ENCODE data around the gene TCF4. TPM values are rescaled to one million over a fixed set of nuclear protein-coding genes. Genes with fewer than 3 reads are reported as not detected.

Gene TCF4
- total and polyA plus RNA-seq, 4 donors = 4.3 to 15.3 (median 11.5) TPM

DNA sequence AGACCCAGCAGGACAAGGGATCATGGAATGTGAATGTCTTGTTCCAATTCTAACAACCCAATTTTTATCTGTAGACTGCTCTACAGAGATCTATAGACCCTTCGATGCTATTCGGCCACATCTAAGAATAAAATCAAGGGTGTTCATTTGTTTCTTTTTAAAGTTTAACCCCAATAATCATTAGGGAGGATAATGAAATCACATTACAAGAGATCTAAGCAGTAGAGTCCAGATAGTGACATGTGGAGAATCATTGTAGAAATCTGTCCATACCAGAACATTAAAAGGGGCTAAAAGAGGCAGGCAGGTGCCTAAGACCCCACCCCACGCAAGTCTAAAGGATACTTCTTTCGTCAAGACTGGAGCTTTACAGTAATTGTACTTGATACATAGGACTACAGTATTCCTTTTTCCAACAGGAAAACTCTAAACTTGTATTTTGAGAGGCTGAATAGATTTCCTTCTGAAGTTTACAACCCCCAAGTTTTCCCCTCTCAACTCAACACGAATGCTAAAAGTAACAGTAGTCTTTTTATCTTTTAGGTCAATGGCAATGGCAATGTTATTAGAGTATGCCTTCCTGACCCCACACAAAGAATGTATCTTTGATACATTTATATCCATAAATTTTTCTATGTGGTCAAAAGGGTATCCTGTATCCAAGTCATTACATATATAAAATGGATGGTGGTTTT is 183.7 kb downstream of the TCF4 start:
- Histone ChIP-seq H3K36me3 (ENCODE audit: control insufficient read depth in 4 of 4, insufficient read depth in 3 of 4, low read depth in 1 of 4, low read length in 3 of 4) (no peaks in the 10 kb centered on the region), H3K27ac (ENCODE audit: low read depth in 1 of 2, low read length in 2 of 2) (no peak overlapping the region), H3K9me3 (ENCODE audit: control insufficient read depth in 4 of 4, low read length in 3 of 4) (no peaks in the 10 kb centered on the region), H3K27me3 (ENCODE audit: control insufficient read depth in 4 of 4, insufficient read depth in 4 of 4, low read length in 3 of 4) (peaks cover 0 to 3% (median 0%) of the 10 kb centered on the region in 4 donors), H3K9ac (ENCODE audit: low read depth in 1 of 2, low read length in 2 of 2) (no peak overlapping the region), H3K4me3 (ENCODE audit: low read depth in 1 of 3, low read length in 3 of 3) (no peak overlapping the region), H3K4me1 (ENCODE audit: control insufficient read depth in 4 of 4, insufficient read depth in 4 of 4, low read length in 3 of 4) (no peaks in the 10 kb centered on the region)
- WGBS = 88% methylated on average over 5 of the region's 5 CpGs
- DNase-seq (ENCODE audit: low spot score) = no peak
- TF ChIP-seq HNF4A (conservative IDR thresholded peaks at IDR 0.05) = no peak
- no peak for TF ChIP-seq NR2F2 (IDR thresholded peaks at IDR 0.05)
- TF ChIP-seq, protein P1, sequence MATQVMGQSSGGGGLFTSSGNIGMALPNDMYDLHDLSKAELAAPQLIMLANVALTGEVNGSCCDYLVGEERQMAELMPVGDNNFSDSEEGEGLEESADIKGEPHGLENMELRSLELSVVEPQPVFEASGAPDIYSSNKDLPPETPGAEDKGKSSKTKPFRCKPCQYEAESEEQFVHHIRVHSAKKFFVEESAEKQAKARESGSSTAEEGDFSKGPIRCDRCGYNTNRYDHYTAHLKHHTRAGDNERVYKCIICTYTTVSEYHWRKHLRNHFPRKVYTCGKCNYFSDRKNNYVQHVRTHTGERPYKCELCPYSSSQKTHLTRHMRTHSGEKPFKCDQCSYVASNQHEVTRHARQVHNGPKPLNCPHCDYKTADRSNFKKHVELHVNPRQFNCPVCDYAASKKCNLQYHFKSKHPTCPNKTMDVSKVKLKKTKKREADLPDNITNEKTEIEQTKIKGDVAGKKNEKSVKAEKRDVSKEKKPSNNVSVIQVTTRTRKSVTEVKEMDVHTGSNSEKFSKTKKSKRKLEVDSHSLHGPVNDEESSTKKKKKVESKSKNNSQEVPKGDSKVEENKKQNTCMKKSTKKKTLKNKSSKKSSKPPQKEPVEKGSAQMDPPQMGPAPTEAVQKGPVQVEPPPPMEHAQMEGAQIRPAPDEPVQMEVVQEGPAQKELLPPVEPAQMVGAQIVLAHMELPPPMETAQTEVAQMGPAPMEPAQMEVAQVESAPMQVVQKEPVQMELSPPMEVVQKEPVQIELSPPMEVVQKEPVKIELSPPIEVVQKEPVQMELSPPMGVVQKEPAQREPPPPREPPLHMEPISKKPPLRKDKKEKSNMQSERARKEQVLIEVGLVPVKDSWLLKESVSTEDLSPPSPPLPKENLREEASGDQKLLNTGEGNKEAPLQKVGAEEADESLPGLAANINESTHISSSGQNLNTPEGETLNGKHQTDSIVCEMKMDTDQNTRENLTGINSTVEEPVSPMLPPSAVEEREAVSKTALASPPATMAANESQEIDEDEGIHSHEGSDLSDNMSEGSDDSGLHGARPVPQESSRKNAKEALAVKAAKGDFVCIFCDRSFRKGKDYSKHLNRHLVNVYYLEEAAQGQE (IDR thresholded peaks at IDR 0.05) = no peak
- no peak for TF ChIP-seq GABPA (IDR thresholded peaks at IDR 0.05 in 1 of 2, conservative IDR thresholded peaks at IDR 0.05 in 1 of 2)
- TF ChIP-seq HNF4G (IDR thresholded peaks at IDR 0.05) = no peak
- no peak for TF ChIP-seq FOXA1 (IDR thresholded peaks at IDR 0.05)
- no peak for TF ChIP-seq TAF1 (conservative IDR thresholded peaks at IDR 0.05)

GRCh38 chr18:55403421-55403949 is 184.5 kb downstream of the TCF4 start:
- Histone ChIP-seq H3K27me3 (ENCODE audit: control insufficient read depth in 4 of 4, insufficient read depth in 4 of 4, low read length in 3 of 4) (peaks cover 0 to 3% (median 0%) of the 10 kb centered on the region in 4 donors), H3K27ac (ENCODE audit: low read depth in 1 of 2, low read length in 2 of 2) (peak overlapping the region in 1 of 2 donors; percentile 38), H3K9me3 (ENCODE audit: control insufficient read depth in 4 of 4, low read length in 3 of 4) (no peaks in the 10 kb centered on the region), H3K36me3 (ENCODE audit: control insufficient read depth in 4 of 4, insufficient read depth in 3 of 4, low read depth in 1 of 4, low read length in 3 of 4) (no peaks in the 10 kb centered on the region), H3K4me3 (ENCODE audit: low read depth in 1 of 3, low read length in 3 of 3) (no peak overlapping the region), H3K9ac (ENCODE audit: low read depth in 1 of 2, low read length in 2 of 2) (no peak overlapping the region), H3K4me1 (ENCODE audit: control insufficient read depth in 4 of 4, insufficient read depth in 4 of 4, low read length in 3 of 4) (no peaks in the 10 kb centered on the region)
- no peak for DNase-seq (ENCODE audit: low spot score)
- TF ChIP-seq HNF4A (conservative IDR thresholded peaks at IDR 0.05) (no peak), MAX (IDR thresholded peaks at IDR 0.05) (no peak), SP1 (IDR thresholded peaks at IDR 0.05) (no peak), EGR1 (IDR thresholded peaks at IDR 0.05; ENCODE audit: low read depth in 2 of 2) (no peak), ZBTB33 (IDR thresholded peaks at IDR 0.05) (no peak)
- 69% methylated on average over 5 of the region's 5 CpGs for WGBS
